GM10248 (cell line): Measurements from ENCODE around the gene GCC1.

ENCODE experiments used
- CTCF ChIA-PET: fragments of 300-600 bp; sonication (Branson Sonifier 250); formaldehyde crosslinking; extraction: SDS; loops from one replicate; lab custom pipeline; 2021; ENCODE audit warnings: antibody characterized with exemption; lab: Yijun Ruan, JAX
- POLR2A ChIA-PET: fragments of 350-650 bp; sonication (Branson Sonifier 250); formaldehyde crosslinking; extraction: SDS; loops from one replicate; lab custom pipeline; 2020; ENCODE audit warnings: antibody characterized with exemption; lab: Yijun Ruan, JAX
- DNase-seq: peaks from one replicate; pipeline ENCODE4 v3.0.0; 2012; ENCODE audit errors: extremely low spot score
- TF ChIP-seq, protein P1 (sequence below): IDR thresholded peaks from 2 replicates; pipeline ENCODE4 v1.5.1; 2012; ENCODE audit warnings: mild to moderate bottlenecking, low read depth; ENCODE audit errors: extremely low read depth, missing control alignments, control extremely low read depth

The GCC1 gene, protein sequence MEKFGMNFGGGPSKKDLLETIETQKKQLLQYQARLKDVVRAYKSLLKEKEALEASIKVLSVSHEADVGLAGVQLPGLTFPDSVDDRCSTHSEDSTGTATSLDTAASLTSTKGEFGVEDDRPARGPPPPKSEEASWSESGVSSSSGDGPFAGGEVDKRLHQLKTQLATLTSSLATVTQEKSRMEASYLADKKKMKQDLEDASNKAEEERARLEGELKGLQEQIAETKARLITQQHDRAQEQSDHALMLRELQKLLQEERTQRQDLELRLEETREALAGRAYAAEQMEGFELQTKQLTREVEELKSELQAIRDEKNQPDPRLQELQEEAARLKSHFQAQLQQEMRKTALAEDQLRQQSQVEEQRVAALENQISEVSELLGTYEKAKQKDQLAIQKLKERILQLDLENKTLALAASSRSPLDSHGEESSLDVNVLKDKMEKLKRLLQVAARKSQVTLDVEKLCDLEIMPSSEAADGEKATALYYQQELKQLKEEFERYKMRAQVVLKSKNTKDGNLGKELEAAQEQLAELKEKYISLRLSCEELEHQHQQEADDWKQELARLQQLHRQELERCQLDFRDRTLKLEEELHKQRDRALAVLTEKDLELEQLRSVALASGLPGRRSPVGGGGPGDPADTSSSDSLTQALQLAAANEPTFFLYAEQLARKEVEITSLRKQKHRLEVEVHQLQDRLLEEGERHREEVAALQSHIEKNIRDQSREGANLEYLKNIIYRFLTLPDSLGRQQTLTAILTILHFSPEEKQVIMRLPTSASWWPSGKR

DNA sequence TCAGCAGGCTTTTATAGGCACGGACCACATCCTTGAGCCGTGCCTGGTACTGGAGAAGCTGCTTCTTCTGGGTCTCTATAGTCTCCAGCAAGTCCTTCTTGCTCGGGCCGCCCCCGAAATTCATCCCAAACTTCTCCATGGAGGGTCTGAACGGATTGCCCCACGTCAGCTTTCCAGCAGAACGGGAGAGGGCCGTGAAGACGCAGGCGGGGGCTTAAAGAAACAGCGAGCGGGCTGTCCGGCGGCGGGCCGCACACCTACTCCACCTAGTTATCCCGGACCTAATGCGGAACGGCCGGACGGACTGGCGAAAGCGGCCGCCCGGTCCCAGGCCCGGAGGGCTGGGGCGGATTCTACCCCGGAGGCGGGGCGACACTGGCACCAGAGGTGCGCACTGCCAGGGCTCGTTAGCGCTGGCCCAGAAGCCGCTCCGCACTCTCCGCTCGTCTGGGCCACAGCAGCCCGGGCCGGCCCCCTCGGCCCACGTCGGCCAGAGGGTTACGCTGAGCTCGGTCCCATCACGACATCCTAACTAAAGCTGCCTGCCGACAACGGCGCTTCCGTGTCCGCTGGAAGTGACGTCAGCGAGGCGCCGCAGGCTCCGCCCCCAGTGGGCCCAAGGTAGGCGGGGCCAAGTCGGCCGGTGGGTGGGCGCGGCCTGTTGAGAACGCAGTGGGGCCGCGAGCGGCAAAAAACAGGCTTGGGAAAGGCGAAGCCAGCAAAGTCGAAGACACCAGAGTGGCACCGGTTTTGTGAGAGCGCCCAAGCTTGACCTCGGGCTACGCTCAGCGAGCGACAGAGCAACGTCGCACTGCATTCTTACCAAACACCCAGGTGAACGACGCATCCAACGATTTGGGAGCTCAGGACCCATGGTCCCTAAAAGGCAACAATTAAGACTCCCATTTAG lies at the start of gene GCC1:
Gene GCC1 (minus strand): TSS at position 553 of the 910 bp plus-strand sequence. CDS start 414 bp downstream, at position 139.
- DNase-seq = peak; percentile 95
- TF ChIP-seq, protein P1, sequence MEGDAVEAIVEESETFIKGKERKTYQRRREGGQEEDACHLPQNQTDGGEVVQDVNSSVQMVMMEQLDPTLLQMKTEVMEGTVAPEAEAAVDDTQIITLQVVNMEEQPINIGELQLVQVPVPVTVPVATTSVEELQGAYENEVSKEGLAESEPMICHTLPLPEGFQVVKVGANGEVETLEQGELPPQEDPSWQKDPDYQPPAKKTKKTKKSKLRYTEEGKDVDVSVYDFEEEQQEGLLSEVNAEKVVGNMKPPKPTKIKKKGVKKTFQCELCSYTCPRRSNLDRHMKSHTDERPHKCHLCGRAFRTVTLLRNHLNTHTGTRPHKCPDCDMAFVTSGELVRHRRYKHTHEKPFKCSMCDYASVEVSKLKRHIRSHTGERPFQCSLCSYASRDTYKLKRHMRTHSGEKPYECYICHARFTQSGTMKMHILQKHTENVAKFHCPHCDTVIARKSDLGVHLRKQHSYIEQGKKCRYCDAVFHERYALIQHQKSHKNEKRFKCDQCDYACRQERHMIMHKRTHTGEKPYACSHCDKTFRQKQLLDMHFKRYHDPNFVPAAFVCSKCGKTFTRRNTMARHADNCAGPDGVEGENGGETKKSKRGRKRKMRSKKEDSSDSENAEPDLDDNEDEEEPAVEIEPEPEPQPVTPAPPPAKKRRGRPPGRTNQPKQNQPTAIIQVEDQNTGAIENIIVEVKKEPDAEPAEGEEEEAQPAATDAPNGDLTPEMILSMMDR = no peak
- ChIA-PET POLR2A (interaction anchor here (0.6 to 0.8 kb wide), 2 partner anchors 75 to 80 kb away, joined by 3 read pairs; no protein-coding TSS in a partner anchor), CTCF (interaction anchor here (1.0 to 1.7 kb wide), 4 partner anchors 79 to 625 kb away, joined by 3 to 7 read pairs (median 5); no protein-coding TSS in a partner anchor)

DNA sequence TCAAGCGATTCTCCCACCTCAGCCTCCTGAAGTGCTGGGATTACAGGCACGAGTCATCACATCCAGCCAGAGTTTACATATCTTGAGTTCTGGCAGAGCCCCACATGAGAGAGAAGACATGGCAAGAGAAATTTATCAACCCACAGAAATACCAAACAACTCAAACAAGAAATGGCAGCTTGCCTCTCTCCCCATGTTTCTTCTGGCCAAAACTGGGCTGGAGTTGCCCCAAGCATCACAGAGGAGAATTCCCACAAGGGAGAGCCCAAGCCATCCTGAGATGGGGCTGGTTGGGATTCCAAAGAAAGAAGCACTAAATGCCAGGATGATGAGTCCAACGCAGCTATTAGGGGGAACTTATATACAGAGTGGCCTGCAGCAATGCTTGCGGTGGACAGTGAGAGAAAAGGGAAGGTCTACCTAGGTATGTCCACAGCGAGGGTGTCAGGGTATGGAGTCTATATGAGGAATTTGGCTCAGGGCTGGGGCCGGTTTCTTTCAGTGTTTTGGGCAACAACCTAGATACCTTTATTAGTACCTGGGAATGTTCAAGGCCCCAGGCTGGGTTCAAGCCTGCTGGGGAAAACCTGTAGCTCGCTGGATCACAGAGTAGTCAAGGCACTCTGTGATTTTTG lies 47.0 kb upstream of the GCC1 start:
- ChIA-PET CTCF (no interaction called here), POLR2A (no interaction called here)
- TF ChIP-seq, protein P1 = no peak
- DNase-seq = no peak

DNA sequence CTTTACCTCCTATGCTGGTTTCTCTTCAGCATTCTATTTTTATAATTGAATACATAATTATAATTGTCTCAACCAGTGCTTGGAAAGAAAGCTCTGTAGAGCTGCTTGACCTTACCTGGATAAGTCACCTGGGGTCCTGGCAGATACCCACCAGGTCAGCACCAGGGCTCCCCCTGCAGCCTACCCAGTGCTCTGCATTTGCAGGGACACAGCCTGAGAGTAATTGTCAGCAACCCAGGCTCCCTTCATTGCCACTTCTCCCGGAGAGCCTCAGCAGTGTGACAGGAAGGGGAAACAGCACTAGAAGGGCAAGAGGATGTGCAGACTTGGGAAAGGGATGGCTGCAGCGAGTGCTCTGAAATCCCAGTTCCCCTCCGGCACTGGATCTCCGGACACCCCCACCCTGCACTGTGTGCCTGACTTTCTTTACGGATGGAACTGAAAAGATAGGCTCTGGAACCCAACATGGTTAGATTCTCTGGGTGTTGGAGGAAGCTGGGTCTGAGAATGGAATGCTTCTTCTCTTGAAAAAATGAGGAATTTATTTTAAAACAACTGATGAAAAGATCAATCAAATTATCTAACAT lies 44.0 kb upstream of the GCC1 start:
- CTCF ChIA-PET = interaction anchor here (0.8 to 1.5 kb wide), 7 partner anchors 8 to 580 kb away, joined by 3 to 6 read pairs (median 3); partner anchors contain the start of gene ARF5
- POLR2A ChIA-PET = no interaction called here
- TF ChIP-seq, protein P1 = peak; percentile 45
- DNase-seq = peak; percentile 45

DNA sequence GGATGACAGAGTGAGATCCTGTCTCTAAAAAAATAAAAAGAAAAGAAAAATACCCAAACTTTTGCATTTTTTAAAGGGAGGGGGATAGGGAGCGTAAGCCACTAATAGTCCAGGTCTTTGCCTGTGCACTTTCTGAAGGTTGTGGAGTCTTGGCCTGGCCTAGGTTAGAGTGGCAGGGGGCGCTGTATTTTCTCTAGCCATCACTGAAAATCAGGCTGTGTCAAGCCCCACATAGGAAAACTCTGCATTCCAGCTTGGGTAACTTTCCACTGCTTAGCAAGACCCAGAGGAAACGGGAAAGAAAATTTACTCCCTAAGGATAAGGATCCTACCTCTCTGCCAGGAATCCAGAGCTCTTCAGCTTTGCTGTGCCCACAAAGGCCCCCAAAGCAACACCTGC lies 43.0 kb upstream of the GCC1 start:
- ChIA-PET CTCF (interaction anchor here (0.8 to 1.5 kb wide), 6 partner anchors 9 to 581 kb away, joined by 3 to 6 read pairs (median 4); partner anchors contain the start of gene ARF5), POLR2A (no interaction called here)
- TF ChIP-seq, protein P1 = no peak
- no peak for DNase-seq

DNA sequence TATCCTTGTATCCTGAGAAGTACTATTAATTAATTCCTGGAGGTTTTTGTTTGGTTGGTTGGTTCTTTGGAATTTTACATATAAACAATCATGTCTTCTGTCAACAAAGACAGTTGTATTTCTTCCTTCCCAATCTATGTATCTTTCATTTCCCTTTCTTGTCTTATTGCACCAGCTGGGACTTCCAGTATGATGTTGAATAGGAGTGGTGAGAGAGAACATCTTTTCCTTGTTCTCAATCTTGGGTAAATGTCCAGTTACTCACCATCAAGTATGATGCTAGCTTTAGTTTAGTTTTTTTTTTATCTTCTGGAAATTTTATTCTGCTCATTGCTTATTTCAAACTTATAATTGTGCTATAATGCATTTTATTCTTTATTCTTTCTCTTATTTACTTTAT lies 39.9 kb upstream of the GCC1 start:
- DNase-seq = no peak
- TF ChIP-seq, protein P1 = no peak
- POLR2A ChIA-PET = no interaction called here
- CTCF ChIA-PET = no interaction called here
